ENCODE results near the gene CCDC194. TPM values are rescaled to one million over a fixed set of nuclear protein-coding genes. Genes with fewer than 3 reads are reported as not detected.

Gene CCDC194
- total RNA-seq, 1 experiment from 2014 or later: 0.37 TPM

DNA sequence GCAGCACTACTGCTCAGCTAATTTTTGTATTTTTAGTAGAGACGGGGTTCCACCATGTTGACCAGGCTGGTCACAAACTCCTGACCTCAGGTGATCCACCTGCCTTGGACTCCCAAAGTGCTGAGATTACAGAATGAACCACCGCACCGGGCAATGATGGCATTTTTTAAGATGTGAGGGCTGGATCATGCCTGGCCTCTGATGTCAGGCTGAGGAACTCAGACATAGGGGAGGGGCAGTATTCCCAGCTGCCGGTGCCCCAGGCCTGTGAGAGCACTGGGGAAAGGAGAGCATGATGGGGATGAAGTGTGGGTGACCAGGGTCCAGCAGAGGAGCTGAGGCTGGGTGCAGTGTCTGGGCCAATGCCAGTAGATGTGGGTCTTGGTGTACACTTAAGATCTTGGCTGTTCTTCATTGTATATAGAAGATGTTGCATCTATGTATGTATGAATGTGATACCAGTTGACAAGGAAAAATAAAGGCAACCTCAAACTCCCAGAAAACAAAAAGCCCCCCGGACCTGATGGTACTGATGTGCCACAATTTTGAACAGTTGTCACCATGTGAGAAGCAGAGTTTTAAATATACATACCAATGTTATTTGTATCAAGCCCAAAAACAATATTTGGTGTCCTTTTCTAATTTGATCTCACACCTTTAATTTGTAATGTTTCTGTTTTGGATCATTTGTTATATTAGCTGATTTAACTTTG, 13.4 kb downstream of the CCDC194 start (continued):
- no peak for TF ChIP-seq TCF7 (CRISPR knock-in tag; IDR thresholded peaks at IDR 0.05; ENCODE audit: low read depth)
- TF ChIP-seq, protein P1, sequence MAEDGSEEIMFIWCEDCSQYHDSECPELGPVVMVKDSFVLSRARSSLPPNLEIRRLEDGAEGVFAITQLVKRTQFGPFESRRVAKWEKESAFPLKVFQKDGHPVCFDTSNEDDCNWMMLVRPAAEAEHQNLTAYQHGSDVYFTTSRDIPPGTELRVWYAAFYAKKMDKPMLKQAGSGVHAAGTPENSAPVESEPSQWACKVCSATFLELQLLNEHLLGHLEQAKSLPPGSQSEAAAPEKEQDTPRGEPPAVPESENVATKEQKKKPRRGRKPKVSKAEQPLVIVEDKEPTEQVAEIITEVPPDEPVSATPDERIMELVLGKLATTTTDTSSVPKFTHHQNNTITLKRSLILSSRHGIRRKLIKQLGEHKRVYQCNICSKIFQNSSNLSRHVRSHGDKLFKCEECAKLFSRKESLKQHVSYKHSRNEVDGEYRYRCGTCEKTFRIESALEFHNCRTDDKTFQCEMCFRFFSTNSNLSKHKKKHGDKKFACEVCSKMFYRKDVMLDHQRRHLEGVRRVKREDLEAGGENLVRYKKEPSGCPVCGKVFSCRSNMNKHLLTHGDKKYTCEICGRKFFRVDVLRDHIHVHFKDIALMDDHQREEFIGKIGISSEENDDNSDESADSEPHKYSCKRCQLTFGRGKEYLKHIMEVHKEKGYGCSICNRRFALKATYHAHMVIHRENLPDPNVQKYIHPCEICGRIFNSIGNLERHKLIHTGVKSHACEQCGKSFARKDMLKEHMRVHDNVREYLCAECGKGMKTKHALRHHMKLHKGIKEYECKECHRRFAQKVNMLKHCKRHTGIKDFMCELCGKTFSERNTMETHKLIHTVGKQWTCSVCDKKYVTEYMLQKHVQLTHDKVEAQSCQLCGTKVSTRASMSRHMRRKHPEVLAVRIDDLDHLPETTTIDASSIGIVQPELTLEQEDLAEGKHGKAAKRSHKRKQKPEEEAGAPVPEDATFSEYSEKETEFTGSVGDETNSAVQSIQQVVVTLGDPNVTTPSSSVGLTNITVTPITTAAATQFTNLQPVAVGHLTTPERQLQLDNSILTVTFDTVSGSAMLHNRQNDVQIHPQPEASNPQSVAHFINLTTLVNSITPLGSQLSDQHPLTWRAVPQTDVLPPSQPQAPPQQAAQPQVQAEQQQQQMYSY (CRISPR knock-in tag; IDR thresholded peaks at IDR 0.05): no peak
- TF ChIP-seq SOX15 (CRISPR knock-in tag; IDR thresholded peaks at IDR 0.05): no peak
- TF ChIP-seq GTF2I (CRISPR knock-in tag; conservative IDR thresholded peaks at IDR 0.05): no peak
- TF ChIP-seq, protein P2, sequence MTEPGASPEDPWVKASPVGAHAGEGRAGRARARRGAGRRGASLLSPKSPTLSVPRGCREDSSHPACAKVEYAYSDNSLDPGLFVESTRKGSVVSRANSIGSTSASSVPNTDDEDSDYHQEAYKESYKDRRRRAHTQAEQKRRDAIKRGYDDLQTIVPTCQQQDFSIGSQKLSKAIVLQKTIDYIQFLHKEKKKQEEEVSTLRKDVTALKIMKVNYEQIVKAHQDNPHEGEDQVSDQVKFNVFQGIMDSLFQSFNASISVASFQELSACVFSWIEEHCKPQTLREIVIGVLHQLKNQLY (CRISPR knock-in tag; IDR thresholded peaks at IDR 0.05): no peak
- no peak for TF ChIP-seq ZNF423 (CRISPR knock-in tag; IDR thresholded peaks at IDR 0.05)
- TF ChIP-seq, protein P3, sequence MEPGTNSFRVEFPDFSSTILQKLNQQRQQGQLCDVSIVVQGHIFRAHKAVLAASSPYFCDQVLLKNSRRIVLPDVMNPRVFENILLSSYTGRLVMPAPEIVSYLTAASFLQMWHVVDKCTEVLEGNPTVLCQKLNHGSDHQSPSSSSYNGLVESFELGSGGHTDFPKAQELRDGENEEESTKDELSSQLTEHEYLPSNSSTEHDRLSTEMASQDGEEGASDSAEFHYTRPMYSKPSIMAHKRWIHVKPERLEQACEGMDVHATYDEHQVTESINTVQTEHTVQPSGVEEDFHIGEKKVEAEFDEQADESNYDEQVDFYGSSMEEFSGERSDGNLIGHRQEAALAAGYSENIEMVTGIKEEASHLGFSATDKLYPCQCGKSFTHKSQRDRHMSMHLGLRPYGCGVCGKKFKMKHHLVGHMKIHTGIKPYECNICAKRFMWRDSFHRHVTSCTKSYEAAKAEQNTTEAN (CRISPR knock-in tag; IDR thresholded peaks at IDR 0.05): no peak
- no peak for TF ChIP-seq TEAD1 (CRISPR knock-in tag; IDR thresholded peaks at IDR 0.05)

- Mint-ChIP-seq H3K27me3 (ENCODE audit: low read depth) (no peaks in the 10 kb centered on the region), H3K4me3 (no peak overlapping the region), H3K4me1 (peaks cover 18% of the 10 kb centered on the region), H3K27ac (peak overlapping the region; percentile 84; the same call in 1 of the 2 replicates), H3K9me3 (peaks cover 8% of the 10 kb centered on the region), H3K36me3 (peaks cover 9% of the 10 kb centered on the region)
- DNase-seq (ENCODE audit: low spot score) (peak; percentile 53), ATAC-seq (peak; percentile 75)
- ChIA-PET CTCF (interaction anchor here (0.6 to 1.7 kb wide), 3 partner anchors 46 to 311 kb away, joined by 3 read pairs; no protein-coding TSS in a partner anchor), POLR2A (interaction anchor here (0.5 kb wide), 1 partner anchor 612 kb away, joined by 4 read pairs; no protein-coding TSS in a partner anchor)
- TF ChIP-seq ZNF263 (CRISPR knock-in tag; IDR thresholded peaks at IDR 0.05; ENCODE audit: low read depth): no peak
- TF ChIP-seq NR3C1 (CRISPR knock-in tag; conservative IDR thresholded peaks at IDR 0.05; ENCODE audit: low read depth): no peak
- peak; percentile 57; the same call in 1 of the 2 replicates for TF ChIP-seq NR2C2 (CRISPR knock-in tag; IDR thresholded peaks at IDR 0.05)
- TF ChIP-seq, protein P4, sequence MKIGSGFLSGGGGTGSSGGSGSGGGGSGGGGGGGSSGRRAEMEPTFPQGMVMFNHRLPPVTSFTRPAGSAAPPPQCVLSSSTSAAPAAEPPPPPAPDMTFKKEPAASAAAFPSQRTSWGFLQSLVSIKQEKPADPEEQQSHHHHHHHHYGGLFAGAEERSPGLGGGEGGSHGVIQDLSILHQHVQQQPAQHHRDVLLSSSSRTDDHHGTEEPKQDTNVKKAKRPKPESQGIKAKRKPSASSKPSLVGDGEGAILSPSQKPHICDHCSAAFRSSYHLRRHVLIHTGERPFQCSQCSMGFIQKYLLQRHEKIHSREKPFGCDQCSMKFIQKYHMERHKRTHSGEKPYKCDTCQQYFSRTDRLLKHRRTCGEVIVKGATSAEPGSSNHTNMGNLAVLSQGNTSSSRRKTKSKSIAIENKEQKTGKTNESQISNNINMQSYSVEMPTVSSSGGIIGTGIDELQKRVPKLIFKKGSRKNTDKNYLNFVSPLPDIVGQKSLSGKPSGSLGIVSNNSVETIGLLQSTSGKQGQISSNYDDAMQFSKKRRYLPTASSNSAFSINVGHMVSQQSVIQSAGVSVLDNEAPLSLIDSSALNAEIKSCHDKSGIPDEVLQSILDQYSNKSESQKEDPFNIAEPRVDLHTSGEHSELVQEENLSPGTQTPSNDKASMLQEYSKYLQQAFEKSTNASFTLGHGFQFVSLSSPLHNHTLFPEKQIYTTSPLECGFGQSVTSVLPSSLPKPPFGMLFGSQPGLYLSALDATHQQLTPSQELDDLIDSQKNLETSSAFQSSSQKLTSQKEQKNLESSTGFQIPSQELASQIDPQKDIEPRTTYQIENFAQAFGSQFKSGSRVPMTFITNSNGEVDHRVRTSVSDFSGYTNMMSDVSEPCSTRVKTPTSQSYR (CRISPR knock-in tag; IDR thresholded peaks at IDR 0.05): no peak
- no peak for TF ChIP-seq FOXK1 (CRISPR knock-in tag; IDR thresholded peaks at IDR 0.05)
Measured at GRCh38 chr19:17379221-17379631, 14.8 kb downstream of the CCDC194 start.

GRCh38 chr19:17378271-17378670, 15.7 kb downstream of the CCDC194 start:
- peaks cover 8% of the 10 kb centered on the region for H3K9me3 Mint-ChIP-seq
- H3K4me1 Mint-ChIP-seq: peaks cover 18% of the 10 kb centered on the region
- CTCF ChIA-PET: interaction anchor here (1.3 kb wide), 1 partner anchor 8 kb away, joined by 4 read pairs; no protein-coding TSS in a partner anchor
- H3K36me3 Mint-ChIP-seq: peaks cover 9% of the 10 kb centered on the region
- no peak overlapping the region for H3K4me3 Mint-ChIP-seq
- POLR2A ChIA-PET: no interaction called here
- DNase-seq (ENCODE audit: low spot score): no peak
- no peak overlapping the region for H3K27ac Mint-ChIP-seq
- H3K27me3 Mint-ChIP-seq (ENCODE audit: low read depth): no peaks in the 10 kb centered on the region
- no peak for ATAC-seq
- TF ChIP-seq, protein P3 (CRISPR knock-in tag; IDR thresholded peaks at IDR 0.05): no peak
- TF ChIP-seq HMGA2 (CRISPR knock-in tag; IDR thresholded peaks at IDR 0.05): no peak
- TF ChIP-seq ZBTB21 (CRISPR knock-in tag; IDR thresholded peaks at IDR 0.05; ENCODE audit: borderline replicate concordance): no peak
- TF ChIP-seq ATF6 (CRISPR knock-in tag; IDR thresholded peaks at IDR 0.05): no peak
- TF ChIP-seq FOXP1 (CRISPR knock-in tag; IDR thresholded peaks at IDR 0.05; ENCODE audit: borderline replicate concordance): no peak
- TF ChIP-seq FOXK1 (CRISPR knock-in tag; IDR thresholded peaks at IDR 0.05): no peak
- TF ChIP-seq E2F5 (CRISPR knock-in tag; IDR thresholded peaks at IDR 0.05): no peak
- TF ChIP-seq ELF4 (CRISPR knock-in tag; IDR thresholded peaks at IDR 0.05; ENCODE audit: low read depth): no peak
